ENCODE measurements around the gene LRP1-AS. TPM values are rescaled to one million over a fixed set of nuclear protein-coding genes. Genes with fewer than 3 reads are reported as not detected.

Gene LRP1-AS
- total RNA-seq, 6 experiments from 2014 or later = not detected

DNA sequence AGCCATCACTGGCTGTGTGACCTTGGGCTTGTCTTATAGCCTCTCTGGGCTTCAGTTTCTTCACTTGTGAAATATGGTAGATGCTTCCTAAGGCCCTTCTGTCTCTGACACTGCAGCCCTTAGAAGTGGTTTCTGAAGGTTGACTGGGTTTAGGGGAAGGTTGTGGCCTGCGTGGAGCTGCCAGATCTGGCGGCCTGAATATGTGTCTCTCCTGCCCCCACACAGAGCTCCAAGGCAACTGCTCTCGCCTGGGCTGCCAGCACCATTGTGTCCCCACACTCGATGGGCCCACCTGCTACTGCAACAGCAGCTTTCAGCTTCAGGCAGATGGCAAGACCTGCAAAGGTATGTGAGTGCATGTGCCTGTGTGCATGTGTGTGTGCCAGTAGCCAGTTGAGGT, 4.0 kb downstream of the LRP1-AS start:
- DNase-seq (no peak), ATAC-seq (no peak)
- no peaks in the 10 kb centered on the region for H3K27me3 ChIP-seq
- H3K9me3 ChIP-seq = no peaks in the 10 kb centered on the region
- TF ChIP-seq, protein P1, sequence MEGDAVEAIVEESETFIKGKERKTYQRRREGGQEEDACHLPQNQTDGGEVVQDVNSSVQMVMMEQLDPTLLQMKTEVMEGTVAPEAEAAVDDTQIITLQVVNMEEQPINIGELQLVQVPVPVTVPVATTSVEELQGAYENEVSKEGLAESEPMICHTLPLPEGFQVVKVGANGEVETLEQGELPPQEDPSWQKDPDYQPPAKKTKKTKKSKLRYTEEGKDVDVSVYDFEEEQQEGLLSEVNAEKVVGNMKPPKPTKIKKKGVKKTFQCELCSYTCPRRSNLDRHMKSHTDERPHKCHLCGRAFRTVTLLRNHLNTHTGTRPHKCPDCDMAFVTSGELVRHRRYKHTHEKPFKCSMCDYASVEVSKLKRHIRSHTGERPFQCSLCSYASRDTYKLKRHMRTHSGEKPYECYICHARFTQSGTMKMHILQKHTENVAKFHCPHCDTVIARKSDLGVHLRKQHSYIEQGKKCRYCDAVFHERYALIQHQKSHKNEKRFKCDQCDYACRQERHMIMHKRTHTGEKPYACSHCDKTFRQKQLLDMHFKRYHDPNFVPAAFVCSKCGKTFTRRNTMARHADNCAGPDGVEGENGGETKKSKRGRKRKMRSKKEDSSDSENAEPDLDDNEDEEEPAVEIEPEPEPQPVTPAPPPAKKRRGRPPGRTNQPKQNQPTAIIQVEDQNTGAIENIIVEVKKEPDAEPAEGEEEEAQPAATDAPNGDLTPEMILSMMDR (IDR thresholded peaks at IDR 0.05) = no peak
- no peak for TF ChIP-seq POLR2A (IDR thresholded peaks at IDR 0.05)
- WGBS (ENCODE audit: insufficient coverage, low coverage, low lambda C conversion rate, missing lambda C conversion rate) = 67% methylated on average over 3 of the region's 4 CpGs
- intact Hi-C loops (cut with DNase I) = no loop called here
- H3K36me3 ChIP-seq = peaks cover 0 to 65% (median 37%) of the 10 kb centered on the region in 4 donors
- no peak overlapping the region for H3K4me3 ChIP-seq
- peaks cover 0 to 81% (median 38%) of the 10 kb centered on the region in 4 donors for H3K4me1 ChIP-seq
- H3K27ac ChIP-seq = no peak overlapping the region

DNA sequence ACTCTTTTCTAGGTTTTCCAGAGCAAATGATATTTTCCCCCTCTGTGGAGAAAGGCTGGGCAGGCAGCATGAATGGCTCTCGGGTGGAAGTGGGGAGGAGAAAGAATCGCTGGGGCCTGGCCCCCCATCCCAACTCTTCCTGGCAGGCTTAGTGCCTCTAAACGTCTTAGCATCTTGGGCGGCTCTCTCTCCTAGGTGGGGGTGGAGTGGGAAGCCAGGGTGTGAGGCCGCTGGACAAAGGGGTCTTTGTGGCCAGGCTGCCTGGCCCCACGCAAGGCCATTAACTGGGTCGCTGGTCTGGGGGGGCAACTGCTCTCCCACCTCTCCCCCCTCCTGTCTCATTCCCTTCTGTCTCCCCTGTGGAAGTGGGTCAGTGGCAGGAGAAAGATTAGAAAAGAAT, 4.7 kb downstream of the LRP1-AS start:
- intact Hi-C loops (cut with DNase I) = no loop called here
- no peak for DNase-seq
- no peak for ATAC-seq
- 66% methylated on average over 6 of the region's 7 CpGs for WGBS (ENCODE audit: insufficient coverage, low coverage, low lambda C conversion rate, missing lambda C conversion rate)
- Histone ChIP-seq H3K4me1 (peaks cover 0 to 81% (median 38%) of the 10 kb centered on the region in 4 donors), H3K27ac (no peak overlapping the region), H3K9me3 (no peaks in the 10 kb centered on the region), H3K4me3 (no peak overlapping the region), H3K27me3 (no peaks in the 10 kb centered on the region), H3K36me3 (peaks cover 0 to 65% (median 37%) of the 10 kb centered on the region in 4 donors)
- TF ChIP-seq, protein P1 (IDR thresholded peaks at IDR 0.05) = no peak
- no peak for TF ChIP-seq POLR2A (IDR thresholded peaks at IDR 0.05)

DNA sequence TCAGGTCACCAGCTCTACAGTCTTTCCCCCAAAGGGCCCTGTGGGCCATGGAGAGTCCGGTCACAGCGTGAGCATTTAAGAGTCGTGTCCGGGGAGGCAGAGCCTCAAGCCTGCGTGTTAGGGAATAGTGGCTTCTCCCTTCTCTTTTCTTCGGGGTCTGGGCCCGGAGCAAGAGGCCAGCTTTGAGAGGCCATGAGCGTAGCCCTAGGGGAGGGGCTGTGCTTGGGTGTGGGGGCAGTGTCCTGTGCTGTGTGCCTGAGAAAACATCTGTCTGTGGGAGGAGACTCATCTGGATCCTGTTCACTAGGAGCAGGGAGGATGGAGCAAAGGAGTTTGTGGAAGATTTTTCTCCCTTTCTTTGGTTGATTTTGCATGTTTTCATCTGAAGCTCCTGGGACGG, 5.3 kb downstream of the LRP1-AS start:
- Histone ChIP-seq H3K4me1 (peaks cover 0 to 81% (median 38%) of the 10 kb centered on the region in 4 donors), H3K4me3 (no peak overlapping the region), H3K27me3 (no peaks in the 10 kb centered on the region), H3K9me3 (no peaks in the 10 kb centered on the region), H3K27ac (peak overlapping the region in 2 of 3 donors; percentile 29 to 30), H3K36me3 (peaks cover 0 to 62% (median 37%) of the 10 kb centered on the region in 4 donors)
- 94% methylated on average over 3 of the region's 9 CpGs for WGBS (ENCODE audit: insufficient coverage, low coverage, low lambda C conversion rate, missing lambda C conversion rate)
- DNase-seq (no peak), ATAC-seq (no peak)
- TF ChIP-seq POLR2A (IDR thresholded peaks at IDR 0.05) = no peak
- TF ChIP-seq, protein P1 (IDR thresholded peaks at IDR 0.05) = no peak
- intact Hi-C loops (cut with DNase I) = no loop called here

DNA sequence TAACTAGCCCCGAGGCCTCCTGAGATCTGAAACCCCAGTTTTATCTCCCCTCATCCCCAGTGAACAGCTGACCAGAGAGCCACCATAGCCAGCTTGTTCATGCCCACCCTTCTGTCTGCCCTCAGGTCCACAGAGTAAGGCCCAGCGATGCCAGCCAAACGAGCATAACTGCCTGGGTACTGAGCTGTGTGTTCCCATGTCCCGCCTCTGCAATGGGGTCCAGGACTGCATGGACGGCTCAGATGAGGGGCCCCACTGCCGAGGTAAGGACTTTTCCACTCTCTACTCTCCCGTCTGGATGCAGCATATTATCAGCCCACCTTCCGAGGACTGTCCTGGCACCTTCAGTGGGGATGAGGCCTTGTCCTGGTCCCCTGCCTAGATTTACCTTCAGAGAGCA, 6.2 kb downstream of the LRP1-AS start:
- TF ChIP-seq POLR2A (IDR thresholded peaks at IDR 0.05) = no peak
- TF ChIP-seq, protein P1 (IDR thresholded peaks at IDR 0.05) = no peak
- intact Hi-C loops (cut with DNase I) = no loop called here
- Histone ChIP-seq H3K27ac (peak overlapping the region in 2 of 3 donors; percentile 29 to 30), H3K4me1 (peaks cover 0 to 83% (median 37%) of the 10 kb centered on the region in 4 donors), H3K27me3 (no peaks in the 10 kb centered on the region), H3K36me3 (peaks cover 0 to 59% (median 35%) of the 10 kb centered on the region in 4 donors), H3K4me3 (no peak overlapping the region), H3K9me3 (no peaks in the 10 kb centered on the region)
- 92% methylated on average over 5 of the region's 8 CpGs for WGBS (ENCODE audit: insufficient coverage, low coverage, low lambda C conversion rate, missing lambda C conversion rate)
- no peak for ATAC-seq
- DNase-seq = no peak
